Tibial nerve (tissue), 4 donors: ENCODE measurements around the gene MTCP1. TPM values are rescaled to one million over a fixed set of nuclear protein-coding genes. Genes with fewer than 3 reads are reported as not detected.

Experiments
- DNase-seq, 2 donors: peaks; one replicate each; pipeline ENCODE4 v3.0.0-alpha.2; 2019; ENCODE audit warnings: low spot score in 2 of 2
- H3K27ac ChIP-seq, 4 donors: fragments of 200-600 bp; sonication (generic) in 3 of 4; one replicate each; pipeline ENCODE4 v1.5.1; 2017 to 2019; ENCODE audit warnings: mild to moderate bottlenecking in 1 of 4
- H3K27me3 ChIP-seq, 2 donors: fragments of 200-600 bp; sonication (generic) in 1 of 2; one replicate each; pipeline versions ENCODE4 v1.5.1 to v1.6.0; 2017 to 2019
- H3K36me3 ChIP-seq, 3 donors: fragments of 200-600 bp; sonication (generic); one replicate each; pipeline ENCODE4 v1.5.1; 2018 to 2019
- H3K4me1 ChIP-seq, 4 donors: fragments of 200-600 bp; sonication (generic) in 3 of 4; one replicate each; pipeline ENCODE4 v1.5.1; 2017 to 2019
- H3K4me3 ChIP-seq, 4 donors: fragments of 200-600 bp; sonication (generic) in 3 of 4; one replicate each; pipeline ENCODE4 v1.5.1; 2017 to 2019; ENCODE audit warnings: mild to moderate bottlenecking in 1 of 4, moderate library complexity in 1 of 4
- H3K9me3 ChIP-seq, 4 donors: fragments of 200-600 bp; sonication (generic) in 3 of 4; one replicate each; pipeline ENCODE4 v1.5.1; 2017 to 2019
- CTCF ChIP-seq, 5 experiments: fragments of 200-600 bp in 3 of 5; fragments of 450-650 bp in 2 of 5; sonication (generic) in 3 of 5; IDR thresholded peaks; one replicate each; pipeline ENCODE4 v1.5.1; 2016 to 2019; ENCODE audit warnings: antibody characterized with exemption in 5 of 5, mild to moderate bottlenecking in 3 of 5, moderate library complexity in 2 of 5
- EP300 ChIP-seq, 2 donors: sonication (generic); formaldehyde crosslinking; IDR thresholded peaks; one replicate each; pipeline ENCODE4 v1.6.1; 2017; ENCODE audit warnings: antibody characterized with exemption in 2 of 2, mild to moderate bottlenecking in 1 of 2
- POLR2A ChIP-seq, 2 donors: fragments of 450-650 bp; IDR thresholded peaks; one replicate each; pipeline ENCODE4 v1.6.1; 2017; ENCODE audit warnings: antibody characterized with exemption in 2 of 2, mild to moderate bottlenecking in 2 of 2, moderate library complexity in 2 of 2
- WGBS, 2 donors: methylation state at CpG; one replicate each; pipeline ENCODE4 v1.1.5; 2018; 5-methylcytosine and 5-hydroxymethylcytosine counted together
- total RNA-seq, 4 donors: library from RNA; depleted of rRNA; stranded (reverse); fragments of >200 nt; gene quantifications; one replicate each; pipeline ENCODE4 v1.1.0, GENCODE V29; 2016

The MTCP1 gene
- total RNA-seq, result 1 to 10 TPM; 2.7 to 5.3 (median 2.8) TPM

- TF ChIP-seq POLR2A (IDR thresholded peaks at IDR 0.05), result peak; percentile 34 to 45
- TF ChIP-seq CTCF (IDR thresholded peaks at IDR 0.05), result no peak
- peak in 1 of 2 donors; percentile 55 for TF ChIP-seq EP300 (IDR thresholded peaks at IDR 0.05)
- 0 to 45% methylated on average over 15 to 58 of the region's 81 CpGs for WGBS, 2 donors
- Histone ChIP-seq H3K4me3 (peak within 1 kb of the TSS; percentile 53 to 72 (median 59)), H3K27me3 (no peaks in the 10 kb centered on the region), H3K36me3 (no peaks in the 10 kb centered on the region), H3K27ac (peak within 1 kb of the TSS; percentile 77 to 92 (median 86)), H3K4me1 (peaks cover 0 to 30% (median 4%) of the 10 kb centered on the region in 4 donors), H3K9me3 (no peaks in the 10 kb centered on the region)
- peak; percentile 42 for DNase-seq
These were observed at the start of gene MTCP1, which contains the start of the genes BRCC3 and CMC4 for GRCh38 chrX:155070975-155071693. TSS of gene MTCP1 (minus strand) at chrX:155071136. CDS start at chrX:155066010, 5,126 bp downstream. TSS of gene BRCC3 (plus strand) at chrX:155071508. CDS start at chrX:155071528, 20 bp downstream. TSS of gene CMC4 (minus strand) at chrX:155071136. CDS start at chrX:155064023, 7,113 bp downstream.

- H3K36me3 ChIP-seq, result peaks cover 0 to 30% (median 0%) of the 10 kb centered on the region in 3 donors
These were observed 44.4 kb upstream of the MTCP1 start for GRCh38 chrX:155115174-155115819.

GRCh38 chrX:155113097-155113496 is 42.2 kb upstream of the MTCP1 start:
- TF ChIP-seq CTCF (IDR thresholded peaks at IDR 0.05), result no peak
- Histone ChIP-seq H3K9me3 (no peaks in the 10 kb centered on the region), H3K27ac (no peak overlapping the region), H3K4me3 (no peak overlapping the region), H3K36me3 (peaks cover 0 to 19% (median 0%) of the 10 kb centered on the region in 3 donors), H3K27me3 (no peaks in the 10 kb centered on the region), H3K4me1 (no peaks in the 10 kb centered on the region)
- no peak for DNase-seq
- 85 to 96% methylated on average over 4 of the region's 4 CpGs for WGBS, 2 donors

More at GRCh38 chrX:155115174-155115819, 44.4 kb upstream of the MTCP1 start:
- no peaks in the 10 kb centered on the region for H3K4me1 ChIP-seq
- 86 to 88% methylated on average over 1 of the region's 1 CpG for WGBS, 2 donors
- no peaks in the 10 kb centered on the region for H3K9me3 ChIP-seq
- H3K4me3 ChIP-seq, result no peak overlapping the region
- TF ChIP-seq EP300 (IDR thresholded peaks at IDR 0.05) (no peak), POLR2A (IDR thresholded peaks at IDR 0.05) (no peak), CTCF (IDR thresholded peaks at IDR 0.05) (no peak)
- no peak overlapping the region for H3K27ac ChIP-seq
- no peaks in the 10 kb centered on the region for H3K27me3 ChIP-seq
- no peak for DNase-seq

GRCh38 chrX:155112171-155112570 is 41.2 kb upstream of the MTCP1 start:
- WGBS, 2 donors, result 83 to 94% methylated on average over 3 of the region's 3 CpGs
- TF ChIP-seq POLR2A (IDR thresholded peaks at IDR 0.05) (no peak), CTCF (IDR thresholded peaks at IDR 0.05) (no peak), EP300 (IDR thresholded peaks at IDR 0.05) (no peak)

GRCh38 chrX:155108427-155108826 is 37.5 kb upstream of the MTCP1 start:
- no peak for DNase-seq
- Histone ChIP-seq H3K4me1 (peaks cover 0 to 7% (median 0%) of the 10 kb centered on the region in 4 donors), H3K27ac (no peak overlapping the region), H3K36me3 (peaks cover 0 to 10% (median 0%) of the 10 kb centered on the region in 3 donors), H3K4me3 (no peak overlapping the region), H3K9me3 (no peaks in the 10 kb centered on the region), H3K27me3 (no peaks in the 10 kb centered on the region)
- TF ChIP-seq CTCF (IDR thresholded peaks at IDR 0.05), result no peak
- no peak for TF ChIP-seq EP300 (IDR thresholded peaks at IDR 0.05)
- no peak for TF ChIP-seq POLR2A (IDR thresholded peaks at IDR 0.05)

More at GRCh38 chrX:155112171-155112570, 41.2 kb upstream of the MTCP1 start:
- H3K36me3 ChIP-seq, result peaks cover 0 to 14% (median 0%) of the 10 kb centered on the region in 3 donors
- no peak overlapping the region for H3K27ac ChIP-seq
- H3K27me3 ChIP-seq, result no peaks in the 10 kb centered on the region
- no peaks in the 10 kb centered on the region for H3K4me1 ChIP-seq
- no peak for DNase-seq
- no peak overlapping the region for H3K4me3 ChIP-seq
- no peaks in the 10 kb centered on the region for H3K9me3 ChIP-seq
